SK-N-MC (cell line): ENCODE data around the gene LCP2.
A peak's percentile ranks its signal among the peaks of the same experiment; 100 is the strongest.

Experiments used
- DNase-seq: peaks from one replicate; pipeline ENCODE4 v3.0.0-alpha.2; 2011; ENCODE audit warnings: low read depth, low spot score
- H3K27ac ChIP-seq: fragments of 200-600 bp; sonication (generic); 2 replicates; pipeline ENCODE4 v1.5.1; 2016; ENCODE audit warnings: mixed run types
- H3K36me3 ChIP-seq: fragments of 200-600 bp; sonication (generic); 2 replicates; pipeline ENCODE4 v1.6.1; 2017; ENCODE audit warnings: antibody characterized with exemption, low read length, mixed read lengths; ENCODE audit not compliant: insufficient read depth
- H3K4me3 ChIP-seq: fragments of 200-600 bp; sonication (generic); 2 replicates; pipeline ENCODE4 v1.5.1; 2016
- H3K9ac ChIP-seq: fragments of 200-600 bp; sonication (generic); 2 replicates; pipeline ENCODE4 v1.8.0; 2017; ENCODE audit warnings: mixed run types, mixed read lengths; ENCODE audit not compliant: insufficient read length
- H3K9me3 ChIP-seq: fragments of 200-600 bp; sonication (generic); 2 replicates; pipeline ENCODE4 v1.6.1; 2017; ENCODE audit warnings: low read depth, mild to moderate bottlenecking, antibody characterized with exemption, low read length, moderate library complexity, mixed read lengths
- EZH2 ChIP-seq: fragments of 200-600 bp; sonication (generic); IDR thresholded peaks from one replicate; pipeline ENCODE4 v1.6.1; 2017; ENCODE audit warnings: antibody characterized with exemption
- FOXP2 ChIP-seq: optimal IDR thresholded peaks from 2 replicates; pipeline ENCODE3; 2011; ENCODE audit warnings: mild to moderate bottlenecking, moderate library complexity; ENCODE audit not compliant: insufficient read depth; ENCODE audit errors: extremely low read length, control extremely low read depth
- POLR2AphosphoS5 ChIP-seq: IDR thresholded peaks from 2 replicates; pipeline ENCODE4 v1.6.1; 2012; ENCODE audit warnings: mild to moderate bottlenecking, low read depth, low read length, borderline replicate concordance

Gene LCP2

DNA sequence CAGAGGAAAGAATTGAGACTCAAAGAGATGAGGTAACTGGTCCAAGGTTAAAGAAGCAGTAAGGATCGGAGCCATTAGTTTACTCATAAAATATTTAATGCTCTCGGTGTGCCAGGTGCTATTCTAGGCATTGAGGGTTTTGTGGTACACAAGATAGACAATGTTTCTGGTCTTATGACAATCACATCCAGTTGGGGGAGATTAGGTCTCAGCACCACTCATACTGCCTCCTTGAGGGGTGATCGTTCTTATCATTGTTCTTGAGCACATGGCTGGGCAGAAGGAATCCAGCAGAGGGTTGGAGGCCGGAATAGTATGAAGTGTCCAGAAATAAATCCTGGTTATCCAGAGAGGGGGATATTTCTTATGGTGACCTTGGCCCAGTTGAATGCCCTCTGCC is 40.7 kb upstream of the LCP2 start:
- DNase-seq, result no peak
- TF ChIP-seq FOXP2 (no peak), POLR2AphosphoS5 (no peak), EZH2 (no peak)
- H3K27ac ChIP-seq, result no peak overlapping the region
- no peak overlapping the region for H3K9ac ChIP-seq
- H3K4me3 ChIP-seq, result no peak overlapping the region
- H3K36me3 ChIP-seq, result no peaks in the 10 kb centered on the region
- no peaks in the 10 kb centered on the region for H3K9me3 ChIP-seq

GRCh38 chr5:170337045-170337733 is 39.6 kb upstream of the LCP2 start:
- DNase-seq, result no peak
- no peaks in the 10 kb centered on the region for H3K9me3 ChIP-seq
- H3K9ac ChIP-seq, result no peak overlapping the region
- no peaks in the 10 kb centered on the region for H3K36me3 ChIP-seq
- H3K4me3 ChIP-seq, result no peak overlapping the region
- TF ChIP-seq EZH2, result no peak
- no peak for TF ChIP-seq FOXP2
- TF ChIP-seq POLR2AphosphoS5, result no peak
- no peak overlapping the region for H3K27ac ChIP-seq

DNA sequence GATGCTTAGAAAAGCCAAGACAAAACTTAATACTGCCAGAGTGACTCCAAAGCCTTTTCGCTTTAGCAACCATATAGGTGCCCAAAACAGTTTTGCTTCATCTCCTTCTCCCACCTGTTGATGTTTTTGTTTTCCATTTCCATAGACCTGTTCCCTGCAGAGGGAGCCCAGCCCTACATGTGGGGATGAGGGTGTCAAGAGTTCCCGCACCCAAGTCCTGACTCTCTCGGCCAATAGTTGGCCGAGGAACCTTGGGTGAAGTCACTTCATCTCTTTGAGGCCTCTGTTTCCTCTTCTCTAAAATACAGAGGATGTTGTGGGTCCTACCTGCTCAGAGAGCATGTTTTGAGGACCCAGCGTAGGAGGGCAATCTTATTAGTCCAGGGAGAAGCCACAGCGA is 38.5 kb upstream of the LCP2 start:
- TF ChIP-seq FOXP2, result no peak
- TF ChIP-seq EZH2, result no peak
- no peak for TF ChIP-seq POLR2AphosphoS5
- no peak for DNase-seq
- H3K9ac ChIP-seq, result no peak overlapping the region
- no peaks in the 10 kb centered on the region for H3K36me3 ChIP-seq
- no peaks in the 10 kb centered on the region for H3K9me3 ChIP-seq
- H3K27ac ChIP-seq, result no peak overlapping the region
- no peak overlapping the region for H3K4me3 ChIP-seq

DNA sequence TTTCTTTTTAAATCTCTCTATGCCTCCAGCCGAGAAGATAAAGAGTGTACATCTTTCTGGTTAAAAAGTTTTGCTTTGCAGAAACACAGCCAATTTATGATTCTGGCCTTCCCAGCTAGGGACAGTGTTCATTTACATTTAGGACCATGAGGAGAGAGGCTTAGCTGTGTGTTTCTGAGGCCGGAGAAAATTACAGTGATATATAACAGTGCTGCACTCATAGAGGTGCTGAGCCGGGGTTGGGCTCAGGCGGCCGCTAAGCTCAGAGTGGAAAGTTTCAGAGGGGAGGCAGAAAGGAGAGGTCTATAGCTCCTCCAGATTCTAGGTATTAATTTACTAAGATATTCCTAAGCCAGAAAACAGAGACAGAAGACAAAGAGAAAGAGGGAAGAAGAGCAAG is 37.0 kb upstream of the LCP2 start:
- Histone ChIP-seq H3K9ac (no peak overlapping the region), H3K27ac (no peak overlapping the region), H3K4me3 (no peak overlapping the region), H3K9me3 (no peaks in the 10 kb centered on the region), H3K36me3 (no peaks in the 10 kb centered on the region)
- no peak for DNase-seq
- TF ChIP-seq FOXP2 (no peak), EZH2 (no peak), POLR2AphosphoS5 (no peak)

DNA sequence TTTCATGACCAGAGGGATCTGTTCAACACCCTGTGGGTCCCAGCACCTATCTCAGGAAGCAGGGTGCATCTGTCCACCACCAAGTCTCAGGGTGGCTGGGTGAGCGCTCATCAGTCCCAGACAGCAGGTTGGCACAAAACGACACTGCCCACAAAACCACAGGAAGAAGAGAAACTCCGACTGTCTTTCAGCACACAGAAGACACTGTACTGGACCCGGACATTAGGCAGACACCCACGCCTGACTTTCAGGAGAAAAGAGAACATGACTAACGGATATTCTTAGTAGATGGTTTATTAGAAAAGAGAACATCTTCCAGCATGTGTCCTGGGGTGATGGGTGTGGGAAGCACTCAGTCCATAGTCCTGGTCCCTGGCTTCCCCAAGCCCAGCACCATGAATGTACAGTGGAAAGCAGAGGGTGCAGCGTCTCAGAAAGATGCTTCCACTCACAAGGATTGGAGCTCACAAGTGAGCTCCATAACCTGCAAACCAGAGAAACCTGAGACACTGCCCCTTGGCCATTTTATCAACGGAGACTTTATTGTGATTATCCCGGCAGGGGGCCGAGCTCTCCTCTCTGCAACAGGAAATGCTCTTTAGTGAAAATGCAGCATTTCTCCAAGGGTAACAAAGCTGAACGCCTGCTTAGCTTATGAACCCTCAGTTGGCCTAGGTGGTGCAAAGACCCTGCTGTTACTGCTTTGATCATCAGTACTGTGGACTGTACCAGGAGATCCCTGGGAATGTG is 35.8 kb upstream of the LCP2 start:
- Histone ChIP-seq H3K36me3 (no peaks in the 10 kb centered on the region), H3K4me3 (no peak overlapping the region), H3K9me3 (no peaks in the 10 kb centered on the region), H3K27ac (no peak overlapping the region), H3K9ac (no peak overlapping the region)
- 0 out of 2 replicates have a peak, but pooled peaks have one; percentile 31 for TF ChIP-seq POLR2AphosphoS5
- TF ChIP-seq FOXP2, result no peak
- no peak for TF ChIP-seq EZH2
- DNase-seq, result no peak

DNA sequence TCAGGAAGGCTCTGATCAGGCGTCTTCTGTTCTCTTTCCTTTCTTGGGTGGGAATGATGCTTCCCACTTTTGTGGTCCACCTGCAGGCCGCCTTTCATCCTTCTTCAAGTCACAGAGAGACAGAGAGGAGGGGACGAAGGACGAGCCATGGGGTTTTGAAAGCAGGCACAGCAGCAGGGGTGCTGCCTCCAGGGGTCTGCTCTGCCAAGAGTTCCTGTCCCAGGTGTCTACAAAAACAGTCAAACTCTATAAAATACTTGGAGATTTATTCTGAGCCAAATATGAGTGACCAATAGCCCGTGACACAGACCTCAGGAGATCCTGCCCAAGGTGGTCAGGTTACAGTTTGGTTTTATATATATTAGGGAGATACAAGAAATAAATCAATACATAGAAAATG is 34.5 kb upstream of the LCP2 start:
- Histone ChIP-seq H3K36me3 (no peaks in the 10 kb centered on the region), H3K9ac (no peak overlapping the region), H3K9me3 (no peaks in the 10 kb centered on the region), H3K27ac (no peak overlapping the region), H3K4me3 (no peak overlapping the region)
- no peak for DNase-seq
- TF ChIP-seq EZH2 (no peak), FOXP2 (no peak), POLR2AphosphoS5 (no peak)

DNA sequence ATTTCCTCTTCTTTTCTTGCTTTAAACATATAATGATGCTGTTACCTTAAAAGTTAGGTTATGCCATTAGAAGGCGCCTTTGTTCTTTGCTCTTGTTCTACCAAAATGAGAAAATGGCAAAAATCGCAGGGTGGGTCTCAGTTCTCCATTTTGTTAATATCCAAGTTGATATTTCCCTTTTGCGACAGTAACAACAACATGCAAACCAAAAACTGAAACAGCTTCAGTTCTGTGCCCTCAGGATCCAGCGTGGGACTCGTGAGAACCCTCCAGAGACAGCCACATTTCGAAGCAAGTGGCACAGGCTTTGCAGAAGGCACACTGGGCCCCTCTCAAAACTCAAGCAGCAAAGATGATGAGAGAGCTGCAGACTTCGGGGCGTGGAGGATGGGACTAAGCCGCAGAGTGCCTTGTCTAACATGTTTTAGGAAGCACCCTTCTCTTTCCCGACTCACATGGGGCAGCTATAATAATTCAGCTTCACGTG is 33.0 kb upstream of the LCP2 start:
- no peak for DNase-seq

GRCh38 chr5:170329524-170329923 is 31.9 kb upstream of the LCP2 start:
- H3K27ac ChIP-seq, result no peak overlapping the region
- H3K4me3 ChIP-seq, result no peak overlapping the region
- DNase-seq, result no peak
- H3K9ac ChIP-seq, result no peak overlapping the region
- H3K36me3 ChIP-seq, result no peaks in the 10 kb centered on the region
- TF ChIP-seq FOXP2 (no peak), EZH2 (no peak), POLR2AphosphoS5 (no peak)
- H3K9me3 ChIP-seq, result no peaks in the 10 kb centered on the region

More for the DNA sequence above, 33.0 kb upstream of the LCP2 start:
- no peaks in the 10 kb centered on the region for H3K9me3 ChIP-seq
- H3K4me3 ChIP-seq, result no peak overlapping the region
- TF ChIP-seq FOXP2 (no peak), EZH2 (no peak), POLR2AphosphoS5 (no peak)
- no peaks in the 10 kb centered on the region for H3K36me3 ChIP-seq
- no peak overlapping the region for H3K9ac ChIP-seq
- no peak overlapping the region for H3K27ac ChIP-seq
